Osteocyte (in vitro differentiated cells): ENCODE measurements around the gene KLHL28. TPM values are rescaled to one million over a fixed set of nuclear protein-coding genes. Genes with fewer than 3 reads are reported as not detected.

Experiments
- DNase-seq: peaks from one replicate; pipeline ENCODE4 v3.0.0; 2021; ENCODE audit warnings: mixed read lengths; ENCODE audit not compliant: unreplicated experiment; ENCODE audit errors: extremely low spot score
- H3K27ac Mint-ChIP-seq: one replicate; pipeline ENCODE4 v1.8.0; 2021; ENCODE audit warnings: mild to moderate bottlenecking, mixed read lengths; ENCODE audit not compliant: unreplicated experiment
- H3K27me3 Mint-ChIP-seq: one replicate; pipeline ENCODE4 v1.8.0; 2021; ENCODE audit warnings: mixed read lengths; ENCODE audit not compliant: unreplicated experiment
- H3K36me3 Mint-ChIP-seq: one replicate; pipeline ENCODE4 v1.8.0; 2021; ENCODE audit warnings: mixed read lengths; ENCODE audit not compliant: unreplicated experiment
- H3K4me1 Mint-ChIP-seq: one replicate; pipeline ENCODE4 v1.8.0; 2021; ENCODE audit warnings: mixed read lengths; ENCODE audit not compliant: unreplicated experiment
- H3K4me3 Mint-ChIP-seq: one replicate; pipeline ENCODE4 v1.8.0; 2021; ENCODE audit warnings: mild to moderate bottlenecking, moderate library complexity, mixed read lengths; ENCODE audit not compliant: unreplicated experiment
- H3K9me3 Mint-ChIP-seq: one replicate; pipeline ENCODE4 v1.8.0; 2021; ENCODE audit warnings: mixed read lengths; ENCODE audit not compliant: unreplicated experiment
- total RNA-seq: library from RNA; stranded (reverse); gene quantifications from 2 replicates; pipeline ENCODE4 v1.2.1, GENCODE V29; 2021
- TF ChIP-seq, protein P1 (sequence below): fragments of 200-600 bp; sonication (generic); IDR thresholded peaks from 2 replicates; pipeline ENCODE4 v1.5.0; 2021; ENCODE audit warnings: antibody characterized with exemption, mild to moderate bottlenecking, moderate library complexity

Gene KLHL28
- total RNA-seq, 1 donor from 2014 or later: 15.3 TPM

DNA sequence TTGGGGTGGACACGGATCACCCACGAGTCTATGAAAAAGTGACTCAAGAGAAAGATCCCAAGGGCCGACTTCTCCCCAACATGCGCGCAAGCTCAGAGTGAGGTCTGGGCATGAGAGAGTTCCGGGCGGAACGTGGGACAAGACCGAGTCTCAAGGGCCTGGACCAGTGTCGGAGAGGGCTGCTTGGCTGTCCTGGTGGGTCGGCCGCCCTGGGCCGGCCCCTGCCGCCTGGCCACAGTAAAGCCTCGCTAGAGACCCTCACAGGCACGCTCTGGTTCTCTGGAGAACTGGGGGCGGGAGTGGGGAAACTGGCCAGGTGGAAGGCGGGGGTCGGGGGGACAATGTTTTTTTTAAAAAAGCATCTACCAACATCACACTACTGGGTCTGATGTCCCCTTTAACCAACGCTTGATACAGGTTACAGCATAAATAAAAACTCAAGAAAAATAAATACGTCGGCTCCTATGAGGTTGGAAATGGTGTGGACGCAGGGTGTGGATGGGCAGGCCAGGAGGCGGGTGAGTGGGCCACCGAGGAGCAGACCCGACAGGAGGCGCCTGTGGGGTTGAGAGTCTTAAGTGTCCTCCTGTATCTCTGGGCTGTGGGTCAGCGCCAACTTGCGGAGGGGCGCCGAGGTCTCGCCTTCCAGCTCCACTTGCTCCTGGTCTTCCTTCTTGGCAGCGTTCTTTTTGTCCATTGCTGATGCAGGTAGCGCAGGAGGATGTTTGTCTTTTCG, 74.7 kb downstream of the KLHL28 start:
- no peak for DNase-seq
- Mint-ChIP-seq H3K4me1 (no peaks in the 10 kb centered on the region), H3K27ac (no peak overlapping the region), H3K36me3 (no peaks in the 10 kb centered on the region), H3K4me3 (no peak overlapping the region), H3K9me3 (peaks cover 30% of the 10 kb centered on the region), H3K27me3 (peaks cover 2% of the 10 kb centered on the region)
- TF ChIP-seq, protein P1, sequence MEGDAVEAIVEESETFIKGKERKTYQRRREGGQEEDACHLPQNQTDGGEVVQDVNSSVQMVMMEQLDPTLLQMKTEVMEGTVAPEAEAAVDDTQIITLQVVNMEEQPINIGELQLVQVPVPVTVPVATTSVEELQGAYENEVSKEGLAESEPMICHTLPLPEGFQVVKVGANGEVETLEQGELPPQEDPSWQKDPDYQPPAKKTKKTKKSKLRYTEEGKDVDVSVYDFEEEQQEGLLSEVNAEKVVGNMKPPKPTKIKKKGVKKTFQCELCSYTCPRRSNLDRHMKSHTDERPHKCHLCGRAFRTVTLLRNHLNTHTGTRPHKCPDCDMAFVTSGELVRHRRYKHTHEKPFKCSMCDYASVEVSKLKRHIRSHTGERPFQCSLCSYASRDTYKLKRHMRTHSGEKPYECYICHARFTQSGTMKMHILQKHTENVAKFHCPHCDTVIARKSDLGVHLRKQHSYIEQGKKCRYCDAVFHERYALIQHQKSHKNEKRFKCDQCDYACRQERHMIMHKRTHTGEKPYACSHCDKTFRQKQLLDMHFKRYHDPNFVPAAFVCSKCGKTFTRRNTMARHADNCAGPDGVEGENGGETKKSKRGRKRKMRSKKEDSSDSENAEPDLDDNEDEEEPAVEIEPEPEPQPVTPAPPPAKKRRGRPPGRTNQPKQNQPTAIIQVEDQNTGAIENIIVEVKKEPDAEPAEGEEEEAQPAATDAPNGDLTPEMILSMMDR: no peak

DNA sequence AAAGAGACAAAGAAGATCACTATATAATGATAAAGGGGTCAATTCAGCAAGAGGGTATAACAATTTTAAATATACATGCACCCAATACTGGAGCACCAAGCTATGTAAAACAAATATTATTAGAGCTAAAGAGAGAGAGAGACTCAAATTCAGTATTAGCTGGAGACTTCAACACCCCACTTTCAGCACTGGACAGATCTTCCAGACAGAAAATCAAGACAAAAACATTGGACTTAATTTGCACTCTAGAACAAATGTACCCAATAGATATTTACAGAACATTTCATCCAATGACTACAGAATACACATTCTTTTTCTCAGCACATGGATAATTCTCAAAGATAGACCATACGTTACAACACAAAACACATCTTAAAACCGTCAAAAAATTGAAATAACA, 81.0 kb downstream of the KLHL28 start:
- TF ChIP-seq, protein P1: no peak
- H3K4me3 Mint-ChIP-seq: no peak overlapping the region
- H3K27me3 Mint-ChIP-seq: peaks cover 2% of the 10 kb centered on the region
- H3K9me3 Mint-ChIP-seq: peaks cover 39% of the 10 kb centered on the region
- no peaks in the 10 kb centered on the region for H3K4me1 Mint-ChIP-seq
- DNase-seq: no peak
- peaks cover 3% of the 10 kb centered on the region for H3K36me3 Mint-ChIP-seq
- no peak overlapping the region for H3K27ac Mint-ChIP-seq

Other genes with a start within 250 kb of the KLHL28 start
- gene TOGARAM1, start 243 bp upstream of the KLHL28 start, total RNA-seq: 20.7 and 22.0 TPM in 2 replicates
- 41.7 and 44.5 TPM in 2 replicates for gene PRPF39, start 122.2 kb upstream of the KLHL28 start, total RNA-seq
- 50.2 and 55.6 TPM in 2 replicates for gene FKBP3, start 172.5 kb upstream of the KLHL28 start, total RNA-seq
- 4.4 TPM in 2 replicates for gene FANCM, start 174.0 kb upstream of the KLHL28 start, total RNA-seq